Fibroblast of lung (primary cell): Measurements from ENCODE around the gene MS4A8.

ENCODE experiments used
- CTCF ChIP-seq, 2 donors: IDR thresholded peaks in 1 of 2; conservative IDR thresholded peaks in 1 of 2; 1 replicate in 1 of 2; 2 replicates in 1 of 2; pipeline ENCODE4 v1.5.1; 2011 to 2012; ENCODE audit warnings: low read length in 2 of 2, control low read depth in 1 of 2, inconsistent platforms in 1 of 2, low read depth in 1 of 2, mild to moderate bottlenecking in 1 of 2
- EZH2 ChIP-seq: IDR thresholded peaks from 2 replicates; pipeline ENCODE4 v1.5.1; 2012; ENCODE audit warnings: low read length, control low read depth, mild to moderate bottlenecking; ENCODE audit errors: missing control alignments

GRCh38 chr11:60757231-60757800 is 57.9 kb downstream of the MS4A8 start:
- no peak for TF ChIP-seq CTCF (conservative IDR thresholded peaks at IDR 0.05 in 1 of 2, IDR thresholded peaks at IDR 0.05 in 1 of 2; ENCODE audit: low read depth in 1 of 2, low read length in 2 of 2)
- no peak for TF ChIP-seq EZH2
